Activated T-cell treated with anti-CD3 and anti-CD28 coated beads, Interleukin-2, amount 50 U/mL, for 24 hours (primary cell): ENCODE results near the gene CD2.

Experiments
- DNase-seq: peaks from one replicate; pipeline ENCODE4 v3.0.0-alpha.2; 2020
- H3K27ac Mint-ChIP-seq: 2 replicates; pipeline ENCODE4 v1.8.0; 2020; ENCODE audit warnings: mild to moderate bottlenecking, mixed read lengths
- H3K27me3 Mint-ChIP-seq: 2 replicates; pipeline ENCODE4 v1.8.0; 2020; ENCODE audit warnings: mixed read lengths
- H3K36me3 Mint-ChIP-seq: 2 replicates; pipeline ENCODE4 v1.8.0; 2020; ENCODE audit warnings: low read depth, mixed read lengths
- H3K4me1 Mint-ChIP-seq: 2 replicates; pipeline ENCODE4 v1.8.0; 2020; ENCODE audit warnings: low read depth, mixed read lengths
- H3K4me3 Mint-ChIP-seq: 2 replicates; pipeline ENCODE4 v1.8.0; 2020; ENCODE audit warnings: mild to moderate bottlenecking, moderate library complexity, mixed read lengths
- H3K9me3 Mint-ChIP-seq: 2 replicates; pipeline ENCODE4 v1.8.0; 2020; ENCODE audit warnings: mixed read lengths

CD2 gene

GRCh38 chr1:116762281-116762680 lies 8.1 kb downstream of the CD2 start:
- Mint-ChIP-seq H3K4me3 (peak overlapping the region; percentile 94), H3K4me1 (peaks cover 72% of the 10 kb centered on the region)
- DNase-seq = no peak

GRCh38 chr1:116762781-116763115 lies 8.5 kb downstream of the CD2 start:
- peak overlapping the region; percentile 94 for H3K4me3 Mint-ChIP-seq

More at GRCh38 chr1:116762281-116762680, 8.1 kb downstream of the CD2 start:
- Mint-ChIP-seq H3K27me3 (no peaks in the 10 kb centered on the region), H3K9me3 (no peaks in the 10 kb centered on the region), H3K27ac (peak overlapping the region; percentile 100), H3K36me3 (peaks cover 99% of the 10 kb centered on the region)

GRCh38 chr1:116763116-116763786 lies 9.0 kb downstream of the CD2 start:
- H3K27ac Mint-ChIP-seq = peak overlapping the region; percentile 100
- H3K9me3 Mint-ChIP-seq = no peaks in the 10 kb centered on the region
- no peaks in the 10 kb centered on the region for H3K27me3 Mint-ChIP-seq
- peak; percentile 76 for DNase-seq
- peaks cover 80% of the 10 kb centered on the region for H3K4me1 Mint-ChIP-seq
- H3K4me3 Mint-ChIP-seq = peak overlapping the region; percentile 94
- H3K36me3 Mint-ChIP-seq = peaks cover 100% of the 10 kb centered on the region

More at GRCh38 chr1:116762781-116763115, 8.5 kb downstream of the CD2 start:
- H3K9me3 Mint-ChIP-seq = no peaks in the 10 kb centered on the region
- H3K36me3 Mint-ChIP-seq = peaks cover 99% of the 10 kb centered on the region
- peaks cover 75% of the 10 kb centered on the region for H3K4me1 Mint-ChIP-seq
- no peaks in the 10 kb centered on the region for H3K27me3 Mint-ChIP-seq
- DNase-seq = peak; percentile 67
- peak overlapping the region; percentile 100 for H3K27ac Mint-ChIP-seq

GRCh38 chr1:116763787-116764465 lies 9.7 kb downstream of the CD2 start:
- H3K27me3 Mint-ChIP-seq = no peaks in the 10 kb centered on the region
- H3K36me3 Mint-ChIP-seq = peaks cover 100% of the 10 kb centered on the region
- peaks cover 87% of the 10 kb centered on the region for H3K4me1 Mint-ChIP-seq
- DNase-seq = peak; percentile 82
- peak overlapping the region; percentile 94 for H3K4me3 Mint-ChIP-seq
- H3K9me3 Mint-ChIP-seq = no peaks in the 10 kb centered on the region
- peak overlapping the region; percentile 100 for H3K27ac Mint-ChIP-seq

- no peak for DNase-seq
- Mint-ChIP-seq H3K4me1 (peaks cover 92% of the 10 kb centered on the region), H3K9me3 (no peaks in the 10 kb centered on the region), H3K4me3 (peak overlapping the region; percentile 94), H3K36me3 (peaks cover 100% of the 10 kb centered on the region), H3K27ac (peak overlapping the region; percentile 100), H3K27me3 (no peaks in the 10 kb centered on the region)
These were observed 10.3 kb downstream of the CD2 start for GRCh38 chr1:116764466-116764898.

- Mint-ChIP-seq H3K27me3 (no peaks in the 10 kb centered on the region), H3K4me1 (peaks cover 99% of the 10 kb centered on the region), H3K9me3 (no peaks in the 10 kb centered on the region), H3K4me3 (peak overlapping the region; percentile 94), H3K27ac (peak overlapping the region; percentile 100), H3K36me3 (peaks cover 99% of the 10 kb centered on the region)
- DNase-seq = peak; percentile 56
These were observed 11.0 kb downstream of the CD2 start for GRCh38 chr1:116764906-116765862.

GRCh38 chr1:116765962-116766361 lies 11.7 kb downstream of the CD2 start:
- peak; percentile 63 for DNase-seq
- Mint-ChIP-seq H3K27ac (peak overlapping the region; percentile 100), H3K36me3 (peaks cover 99% of the 10 kb centered on the region), H3K4me3 (peak overlapping the region; percentile 94), H3K4me1 (peaks cover 99% of the 10 kb centered on the region), H3K27me3 (no peaks in the 10 kb centered on the region), H3K9me3 (no peaks in the 10 kb centered on the region)

GRCh38 chr1:116766616-116767469 lies 12.6 kb downstream of the CD2 start:
- peak; percentile 53 for DNase-seq
- peaks cover 97% of the 10 kb centered on the region for H3K36me3 Mint-ChIP-seq

GRCh38 chr1:116767782-116768382 lies 13.7 kb downstream of the CD2 start:
- peaks cover 94% of the 10 kb centered on the region for H3K36me3 Mint-ChIP-seq
- H3K4me1 Mint-ChIP-seq = peaks cover 99% of the 10 kb centered on the region
- DNase-seq = no peak

More at GRCh38 chr1:116766616-116767469, 12.6 kb downstream of the CD2 start:
- Mint-ChIP-seq H3K9me3 (no peaks in the 10 kb centered on the region), H3K27me3 (no peaks in the 10 kb centered on the region), H3K27ac (peak overlapping the region; percentile 100), H3K4me3 (peak overlapping the region; percentile 94), H3K4me1 (peaks cover 99% of the 10 kb centered on the region)

GRCh38 chr1:116768416-116769103 lies 14.3 kb downstream of the CD2 start:
- no peak for DNase-seq
- Mint-ChIP-seq H3K27me3 (no peaks in the 10 kb centered on the region), H3K27ac (peak overlapping the region; percentile 100), H3K36me3 (peaks cover 94% of the 10 kb centered on the region), H3K9me3 (peaks cover 4% of the 10 kb centered on the region), H3K4me1 (peaks cover 99% of the 10 kb centered on the region), H3K4me3 (peak overlapping the region; percentile 94)

More at GRCh38 chr1:116767782-116768382, 13.7 kb downstream of the CD2 start:
- Mint-ChIP-seq H3K27me3 (no peaks in the 10 kb centered on the region), H3K4me3 (peak overlapping the region; percentile 94), H3K9me3 (peaks cover 2% of the 10 kb centered on the region), H3K27ac (peak overlapping the region; percentile 100)

- no peaks in the 10 kb centered on the region for H3K27me3 Mint-ChIP-seq
- H3K4me3 Mint-ChIP-seq = peak overlapping the region; percentile 94
- H3K27ac Mint-ChIP-seq = peak overlapping the region; percentile 100
- H3K9me3 Mint-ChIP-seq = peaks cover 6% of the 10 kb centered on the region
- DNase-seq = peak; percentile 66
- peaks cover 91% of the 10 kb centered on the region for H3K36me3 Mint-ChIP-seq
- H3K4me1 Mint-ChIP-seq = peaks cover 95% of the 10 kb centered on the region
These were observed 14.8 kb downstream of the CD2 start for GRCh38 chr1:116769104-116769452.

- Mint-ChIP-seq H3K4me3 (peak overlapping the region; percentile 94), H3K36me3 (peaks cover 91% of the 10 kb centered on the region), H3K4me1 (peaks cover 95% of the 10 kb centered on the region), H3K27ac (peak overlapping the region; percentile 100), H3K27me3 (no peaks in the 10 kb centered on the region), H3K9me3 (peaks cover 6% of the 10 kb centered on the region)
- DNase-seq = peak; percentile 69
These were observed 15.3 kb downstream of the CD2 start for GRCh38 chr1:116769561-116769977.

GRCh38 chr1:116769994-116770393 lies 15.8 kb downstream of the CD2 start:
- Mint-ChIP-seq H3K4me3 (peak overlapping the region; percentile 94), H3K4me1 (peaks cover 91% of the 10 kb centered on the region), H3K9me3 (peaks cover 6% of the 10 kb centered on the region), H3K27ac (peak overlapping the region; percentile 100), H3K36me3 (peaks cover 91% of the 10 kb centered on the region), H3K27me3 (no peaks in the 10 kb centered on the region)
- peak; percentile 71 for DNase-seq
